GM18505 (cell line): ENCODE measurements around the gene TMEM242.

ENCODE experiments used
- ATAC-seq: cut with Tn5 transposase; IDR thresholded peaks from one replicate; pipeline ENCODE4 v1.9.1; 2021; ENCODE audit not compliant: unreplicated experiment
- POLR2A ChIP-seq: IDR thresholded peaks from 4 replicates; pipeline ENCODE4 v1.6.1; 2011; ENCODE audit warnings: borderline replicate concordance; ENCODE audit not compliant: insufficient read depth, insufficient read length; ENCODE audit errors: extremely low read depth

The TMEM242 gene

DNA sequence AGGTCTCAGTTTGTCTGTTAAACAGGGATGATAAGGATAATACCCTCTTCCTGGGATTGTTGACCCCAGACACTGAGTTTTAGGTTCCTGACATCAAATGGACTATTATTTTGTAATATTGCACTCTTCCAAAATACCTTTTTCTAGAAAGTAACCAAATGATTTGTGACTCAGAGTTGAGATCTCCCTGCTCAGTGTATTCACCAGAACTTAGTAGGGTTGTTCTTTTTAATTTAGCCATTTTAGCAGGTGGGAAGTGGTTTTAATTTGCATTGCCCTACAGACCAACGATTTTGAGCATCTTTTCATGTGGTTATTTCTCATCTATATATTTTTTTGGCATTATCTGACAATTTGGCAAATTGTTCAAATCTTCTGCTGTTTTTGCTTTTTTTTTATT is 75.1 kb downstream of the TMEM242 start:
- ATAC-seq, result no peak
- no peak for TF ChIP-seq POLR2A

DNA sequence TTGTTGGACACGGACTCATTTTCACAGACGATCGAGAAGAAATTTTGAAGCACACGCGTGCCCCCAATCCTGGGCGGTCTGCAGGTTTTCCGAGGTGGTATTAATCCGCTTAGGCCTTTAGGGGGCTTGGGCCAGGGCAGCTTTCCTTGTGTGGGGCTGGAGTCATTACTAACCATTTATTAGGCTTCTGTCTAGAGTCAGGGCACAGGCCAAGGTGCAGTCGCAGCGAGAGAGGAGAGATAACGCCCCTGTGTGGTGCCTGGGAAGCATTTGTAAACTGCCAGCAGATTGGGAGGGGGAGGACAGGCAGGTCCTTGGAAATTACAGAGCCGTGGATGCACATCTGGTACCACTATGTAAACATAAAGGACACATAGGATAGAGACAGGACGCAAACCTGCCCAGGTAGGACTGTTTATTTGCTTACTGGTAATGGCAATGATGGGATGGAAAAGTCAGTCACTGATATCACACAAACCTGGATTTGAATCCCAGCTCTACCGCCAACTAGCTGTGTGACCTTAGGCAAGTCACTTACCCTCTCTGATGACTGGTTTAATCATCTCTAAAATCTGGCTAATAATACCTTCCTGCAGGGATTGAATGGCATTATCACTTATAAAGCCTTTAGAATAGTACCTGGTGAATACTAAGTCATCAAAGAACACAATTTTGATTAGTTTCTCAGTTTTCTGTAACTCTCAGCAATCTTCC is 76.4 kb downstream of the TMEM242 start:
- ATAC-seq, result no peak

GRCh38 chr6:157246048-157246630 is 77.2 kb downstream of the TMEM242 start:
- no peak for ATAC-seq
- no peak for TF ChIP-seq POLR2A

More for the DNA sequence above, 76.4 kb downstream of the TMEM242 start:
- TF ChIP-seq POLR2A, result no peak

DNA sequence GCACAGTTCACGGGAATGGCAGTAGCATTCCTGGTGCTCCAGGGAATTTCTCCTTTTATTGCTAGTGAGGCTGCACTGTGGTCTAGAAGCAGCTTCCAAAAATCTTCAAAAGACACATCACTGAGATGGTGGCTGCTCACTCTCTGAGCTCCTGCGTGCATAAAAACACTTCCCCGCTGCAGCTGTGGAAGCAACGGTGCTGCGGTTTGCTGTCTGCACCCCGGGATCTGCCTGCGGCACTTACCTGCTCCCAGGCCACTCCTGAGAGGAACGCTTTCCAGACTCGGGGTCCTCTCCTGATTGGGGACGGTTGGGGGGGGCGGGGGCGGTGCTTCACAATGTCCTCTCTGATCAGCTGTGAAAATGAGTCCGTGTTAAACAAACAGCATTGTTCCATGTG is 77.9 kb downstream of the TMEM242 start:
- TF ChIP-seq POLR2A, result no peak
- no peak for ATAC-seq

DNA sequence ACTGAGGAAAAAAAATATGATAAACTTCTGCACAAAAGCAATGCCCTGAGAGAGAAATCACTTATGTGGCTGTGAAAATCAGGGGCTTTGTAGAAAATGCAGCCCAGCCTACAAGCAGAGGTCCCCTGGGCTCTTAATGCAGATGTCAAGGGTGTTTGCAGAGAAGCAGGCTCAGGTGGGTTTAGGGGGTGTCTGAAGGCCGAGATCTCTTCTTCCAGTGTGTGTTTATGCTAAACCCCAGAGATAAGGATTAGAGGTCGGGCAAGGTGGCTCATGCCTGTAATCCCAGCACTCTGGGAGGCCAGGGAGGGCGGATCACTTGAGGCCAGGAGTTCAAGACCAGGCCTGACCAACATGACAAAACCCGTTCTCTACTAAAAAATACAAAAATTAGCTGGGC is 78.5 kb downstream of the TMEM242 start:
- TF ChIP-seq POLR2A, result no peak
- ATAC-seq, result no peak

DNA sequence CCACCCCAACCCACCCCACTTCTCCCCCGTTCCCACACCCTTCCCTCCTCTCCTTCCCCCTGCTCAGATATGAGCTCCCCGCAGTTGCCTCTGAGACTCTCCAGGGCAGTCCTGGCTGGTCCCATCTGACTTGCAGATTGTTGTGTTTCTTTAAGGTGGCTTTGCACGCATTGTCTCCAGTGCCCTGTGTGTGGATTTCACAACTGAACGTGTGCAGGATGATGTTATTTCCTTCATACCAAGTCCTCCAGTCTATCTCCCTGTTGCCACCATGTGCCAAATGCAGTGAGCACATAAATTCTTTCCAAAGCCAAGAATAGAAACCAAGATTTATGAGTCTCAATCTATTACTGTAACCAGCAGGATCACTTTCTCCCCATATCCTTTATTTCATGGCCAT is 79.1 kb downstream of the TMEM242 start:
- no peak for ATAC-seq

GRCh38 chr6:157242791-157243190 is 80.5 kb downstream of the TMEM242 start:
- TF ChIP-seq POLR2A, result no peak
- ATAC-seq, result no peak

More for the DNA sequence above, 79.1 kb downstream of the TMEM242 start:
- no peak for TF ChIP-seq POLR2A

DNA sequence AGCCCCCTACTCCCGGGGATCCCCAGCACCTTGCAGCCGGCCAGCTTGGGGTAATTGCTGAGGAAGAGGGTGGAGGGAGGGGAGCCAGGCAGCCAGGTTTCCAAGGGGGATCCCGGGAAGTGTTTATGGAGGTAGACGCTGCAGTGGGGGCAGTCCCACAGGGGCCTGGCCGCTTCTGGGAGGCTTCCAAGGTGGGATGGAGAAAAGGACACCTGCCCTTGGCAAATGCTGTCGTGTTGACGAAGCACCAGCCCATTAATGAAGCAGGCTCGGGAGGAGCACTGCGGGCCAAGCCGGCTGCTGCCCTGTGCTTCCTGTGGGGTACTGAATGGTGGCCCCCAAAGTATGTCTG is 82.4 kb downstream of the TMEM242 start:
- no peak for ATAC-seq
- TF ChIP-seq POLR2A, result no peak

- no peak for TF ChIP-seq POLR2A
- no peak for ATAC-seq
These were observed 83.0 kb downstream of the TMEM242 start for GRCh38 chr6:157240059-157240959.

DNA sequence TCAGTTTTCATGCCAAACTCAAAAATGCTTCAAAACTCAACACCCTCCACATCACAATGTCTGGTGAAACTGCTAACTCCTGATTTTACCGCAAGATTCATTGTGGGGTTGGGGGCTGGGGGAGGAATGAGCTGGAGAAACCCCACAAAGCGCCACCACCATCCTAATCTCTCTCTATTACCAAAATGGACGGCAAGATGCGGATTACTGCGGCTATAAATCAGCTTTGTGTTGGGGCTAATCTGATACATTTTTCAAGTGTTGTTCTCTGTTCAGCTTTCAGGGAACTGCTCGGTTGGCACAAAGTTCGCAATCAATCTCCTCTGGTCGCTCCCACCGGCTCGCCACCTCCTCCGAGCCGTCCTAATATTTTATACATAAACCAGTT is 83.7 kb downstream of the TMEM242 start:
- TF ChIP-seq POLR2A, result no peak
- no peak for ATAC-seq
